HCT116 (cell line): ENCODE measurements around the gene PLEKHJ1. TPM values are rescaled to one million over a fixed set of nuclear protein-coding genes. Genes with fewer than 3 reads are reported as not detected.

ENCODE experiments used
- ATAC-seq: fragments of 200-7000 bp; cut with Tn5 transposase; 2 replicates; pipeline ENCODE4 v1.9.1; 2020; ENCODE audit warnings: mild to moderate bottlenecking, moderate library complexity
- BruUV-seq: library from RNA; stranded (reverse); fragments of 400-500 nt; replicated peaks from 2 replicates; lab custom pipeline; 2021; lab: Mats Ljungman, UMichigan
- CTCF ChIA-PET: fragments of 300-600 bp; sonication (Branson Sonifier 250); formaldehyde crosslinking; loops from one replicate; lab custom pipeline; 2021; ENCODE audit warnings: antibody characterized with exemption; lab: Charles Lee
- POLR2A ChIA-PET: fragments of 300-600, 350-600 bp; sonication (Branson Sonifier 250); formaldehyde crosslinking; loops from one replicate; lab custom pipeline; 2021; ENCODE audit warnings: antibody characterized with exemption; lab: Charles Lee
- RAD21 ChIA-PET, 2 experiments: fragments of 300-600 bp; sonication (Branson Sonifier 250); formaldehyde crosslinking; loops; one replicate each; lab custom pipeline; 2023; ENCODE audit warnings: low total read pairs in 2 of 2; ENCODE audit not compliant: uncharacterized antibody in 2 of 2, unreplicated experiment in 2 of 2, low non-redundant PET in 1 of 2; lab: Charles Lee
- DNase-seq: peaks from one replicate; pipeline ENCODE4 v3.0.0-alpha.2; 2010; ENCODE audit warnings: low read depth, low spot score
- H2AFZ ChIP-seq: fragments of 200-600 bp; shearing (Covaris generic), sonication (generic); 2 replicates; pipeline ENCODE4 v1.6.1; 2017; ENCODE audit warnings: low read depth, mixed run types, mixed read lengths, antibody characterized with exemption, low read length; ENCODE audit not compliant: poor library complexity, severe bottlenecking
- H3K27ac ChIP-seq: 2 replicates; pipeline ENCODE4 v1.5.1; 2012; ENCODE audit warnings: low read depth, low read length
- H3K27me3 ChIP-seq: fragments of 200-600 bp; sonication (generic); 2 replicates; pipeline ENCODE4 v1.6.1; 2016; ENCODE audit warnings: mixed run types, low read length, mixed read lengths; ENCODE audit not compliant: insufficient read depth
- H3K36me3 ChIP-seq, 2 experiments: fragments of 200-500 bp in 1 of 2; fragments of 200-600 bp in 1 of 2; sonication (Bioruptor generic) in 1 of 2; sonication (generic) in 1 of 2; 2 replicates each; pipeline versions ENCODE4 v1.5.1 to v1.6.1; 2014 to 2016; ENCODE audit warnings: low read length in 2 of 2, inconsistent platforms in 1 of 2, mixed read lengths in 1 of 2, mixed run types in 1 of 2; ENCODE audit not compliant: insufficient read depth in 2 of 2, control insufficient read depth in 1 of 2
- H3K4me1 ChIP-seq, 2 experiments: fragments of 200-600 bp in 1 of 2; sonication (generic) in 1 of 2; 2 replicates each; pipeline versions ENCODE4 v1.5.1 to v1.6.1; 2012 to 2017; ENCODE audit warnings: low read length in 2 of 2, inconsistent platforms in 1 of 2, mild to moderate bottlenecking in 1 of 2, mixed read lengths in 1 of 2, mixed run types in 1 of 2, moderate library complexity in 1 of 2; ENCODE audit not compliant: insufficient read depth in 2 of 2, control insufficient read depth in 1 of 2
- H3K4me2 ChIP-seq: fragments of 200-600 bp; sonication (generic); 2 replicates; pipeline ENCODE4 v1.6.1; 2017; ENCODE audit warnings: mixed run types, low read length, mixed read lengths
- H3K4me3 ChIP-seq, 2 experiments: fragments of 200-600 bp in 1 of 2; sonication (generic) in 1 of 2; replicated peaks in 1 of 2; 2 replicates each; pipeline ENCODE4 v1.5.1; 2011 to 2016; ENCODE audit warnings: low read length in 2 of 2, control low read depth in 1 of 2, low read depth in 1 of 2, mild to moderate bottlenecking in 1 of 2, mixed read lengths in 1 of 2, mixed run types in 1 of 2
- H3K79me2 ChIP-seq: fragments of 200-600 bp; sonication (generic); 2 replicates; pipeline ENCODE4 v1.6.1; 2017; ENCODE audit warnings: mild to moderate bottlenecking, mixed run types, low read length, moderate library complexity, mixed read lengths; ENCODE audit not compliant: insufficient read depth
- H3K9ac ChIP-seq: fragments of 200-600 bp; sonication (generic); 2 replicates; pipeline ENCODE4 v1.6.1; 2016; ENCODE audit warnings: low read length, mixed read lengths
- H3K9me2 ChIP-seq: fragments of 200-600 bp; sonication (generic), shearing (Covaris generic); 2 replicates; pipeline ENCODE4 v1.6.1; 2017; ENCODE audit warnings: mixed run types, mild to moderate bottlenecking, moderate library complexity; ENCODE audit not compliant: insufficient read depth
- H3K9me3 ChIP-seq, 2 experiments: fragments of 200-500 bp in 1 of 2; fragments of 200-600 bp in 1 of 2; sonication (Bioruptor generic) in 1 of 2; sonication (generic) in 1 of 2; 2 replicates each; pipeline ENCODE4 v1.6.1; 2014 to 2017; ENCODE audit warnings: low read length in 2 of 2, mixed read lengths in 2 of 2, inconsistent platforms in 1 of 2, low read depth in 1 of 2, mild to moderate bottlenecking in 1 of 2, mixed run types in 1 of 2, moderate library complexity in 1 of 2; ENCODE audit not compliant: control insufficient read depth in 1 of 2, insufficient read depth in 1 of 2
- H4K20me1 ChIP-seq: fragments of 200-600 bp; sonication (generic), shearing (Covaris generic); 2 replicates; pipeline ENCODE4 v1.6.1; 2017; ENCODE audit warnings: mixed run types, mild to moderate bottlenecking, moderate library complexity; ENCODE audit not compliant: insufficient read depth
- ELF1 ChIP-seq: IDR thresholded peaks from 2 replicates; pipeline ENCODE4 v1.6.1; 2012; ENCODE audit warnings: low read depth, borderline replicate concordance
- EZH2 ChIP-seq: fragments of 200-600 bp; sonication (generic); IDR thresholded peaks from 2 replicates; pipeline ENCODE4 v1.6.1; 2017; ENCODE audit warnings: antibody characterized with exemption, mixed run types
- EZH2phosphoT487 ChIP-seq: fragments of 200-600 bp; IDR thresholded peaks from 2 replicates; pipeline ENCODE4 v1.6.1; 2018; ENCODE audit warnings: antibody characterized with exemption, borderline replicate concordance
- FOSL1 ChIP-seq: IDR thresholded peaks from 2 replicates; pipeline ENCODE4 v1.6.1; 2012; ENCODE audit warnings: low read depth
- RAD21 ChIP-seq: IDR thresholded peaks from 2 replicates; pipeline ENCODE4 v1.6.1; 2012; ENCODE audit warnings: low read depth, mild to moderate bottlenecking
- REST ChIP-seq: IDR thresholded peaks from 2 replicates; pipeline ENCODE4 v1.6.1; 2012; ENCODE audit warnings: low read depth
- SIN3A ChIP-seq: IDR thresholded peaks from 2 replicates; pipeline ENCODE4 v1.6.1; 2012; ENCODE audit warnings: low read depth
- SRF ChIP-seq: IDR thresholded peaks from 2 replicates; pipeline ENCODE4 v1.6.1; 2012; ENCODE audit warnings: low read depth
- YY1 ChIP-seq: IDR thresholded peaks from 2 replicates; pipeline ENCODE4 v1.6.1; 2011; ENCODE audit warnings: low read length, low read depth, moderate library complexity, mild to moderate bottlenecking; ENCODE audit not compliant: insufficient replicate concordance; ENCODE audit errors: extremely low read depth
- ZNF274 ChIP-seq: fragments of 200-500 bp; sonication (Bioruptor generic); IDR thresholded peaks from 2 replicates; pipeline ENCODE4 v1.6.1; 2014; ENCODE audit warnings: mild to moderate bottlenecking, low read depth, low read length, inconsistent platforms
- intact Hi-C: fragments of 100-400 bp; cut with micrococcal nuclease; formaldehyde crosslinking; loops from 2 replicates; pipeline ENCODE4 v1.10.0; 2022
- total RNA-seq: library from RNA; stranded (reverse); gene quantifications from one replicate; pipeline ENCODE4 v1.2.1, GENCODE V29; 2021; ENCODE audit not compliant: unreplicated experiment
- TF ChIP-seq, protein P1 (sequence below): IDR thresholded peaks from 2 replicates; pipeline ENCODE4 v1.6.1; 2012
- TF ChIP-seq, protein P2 (sequence below): IDR thresholded peaks from 2 replicates; pipeline ENCODE4 v1.6.1; 2011; ENCODE audit warnings: mild to moderate bottlenecking, low read length, moderate library complexity; ENCODE audit not compliant: insufficient replicate concordance; ENCODE audit errors: extremely low read depth

Gene PLEKHJ1
- total RNA-seq, 1 experiment from 2014 or later, result 88.2 TPM

DNA sequence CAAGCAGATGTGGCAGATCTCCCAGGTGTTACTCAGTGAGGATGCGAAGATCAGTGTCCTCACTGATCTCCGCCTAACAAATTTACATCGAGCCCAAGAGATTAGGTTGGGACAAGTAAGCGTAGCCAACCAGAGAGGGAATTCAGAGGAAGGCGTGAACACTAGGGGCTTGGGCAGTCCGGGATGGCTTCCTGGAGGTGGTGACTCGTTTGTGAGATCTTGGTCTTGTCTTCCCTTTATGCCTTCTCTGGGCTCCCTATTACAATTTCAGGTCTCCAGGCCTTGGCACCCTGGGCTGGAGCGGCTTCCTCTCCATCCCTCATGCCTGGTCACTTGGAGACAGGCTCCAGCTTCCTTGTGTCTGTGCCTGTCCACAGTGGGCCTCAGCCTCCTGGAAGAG is 6.7 kb upstream of the PLEKHJ1 start:
- Histone ChIP-seq H3K27me3 (no peaks in the 10 kb centered on the region), H3K9me3 (no peaks in the 10 kb centered on the region), H4K20me1 (peaks cover 39% of the 10 kb centered on the region; the same call in 1 of the 2 replicates), H3K9ac (no peak overlapping the region), H3K27ac (no peak overlapping the region; the same call in 1 of the 2 replicates), H2AFZ (no peak overlapping the region), H3K36me3 (peaks cover 46 to 94% of the 10 kb centered on the region in 2 experiments), H3K9me2 (no peaks in the 10 kb centered on the region), H3K4me1 (peaks cover 12 to 33% of the 10 kb centered on the region in 2 experiments; a peak in 3 of 4 replicates), H3K79me2 (peaks cover 85% of the 10 kb centered on the region), H3K4me3 (no peak overlapping the region), H3K4me2 (no peak overlapping the region)
- ChIA-PET RAD21 (no interaction called here), CTCF (no interaction called here), POLR2A (no interaction called here)
- BruUV-seq, result no TSS peak
- intact Hi-C loops, result no loop called here
- DNase-seq (no peak), ATAC-seq (no peak)
- TF ChIP-seq ZNF274 (no peak), SIN3A (no peak), SRF (no peak), YY1 (no peak), RAD21 (no peak)

- Histone ChIP-seq H3K79me2 (peaks cover 92% of the 10 kb centered on the region), H3K4me3 (no peak overlapping the region), H3K9me3 (no peaks in the 10 kb centered on the region), H3K4me2 (no peak overlapping the region), H2AFZ (no peak overlapping the region), H3K9me2 (no peaks in the 10 kb centered on the region), H3K27me3 (no peaks in the 10 kb centered on the region), H3K27ac (no peak overlapping the region), H3K4me1 (peaks cover 15 to 35% of the 10 kb centered on the region in 2 experiments; a peak in 3 of 4 replicates), H3K9ac (no peak overlapping the region), H4K20me1 (peaks cover 39% of the 10 kb centered on the region; the same call in 1 of the 2 replicates), H3K36me3 (peaks cover 39 to 88% of the 10 kb centered on the region in 2 experiments)
- intact Hi-C loops, result no loop called here
- no peak for ATAC-seq
- ChIA-PET POLR2A (no interaction called here), CTCF (no interaction called here), RAD21 (no interaction called here)
- no TSS peak for BruUV-seq
- no peak for DNase-seq
- TF ChIP-seq, protein P1, sequence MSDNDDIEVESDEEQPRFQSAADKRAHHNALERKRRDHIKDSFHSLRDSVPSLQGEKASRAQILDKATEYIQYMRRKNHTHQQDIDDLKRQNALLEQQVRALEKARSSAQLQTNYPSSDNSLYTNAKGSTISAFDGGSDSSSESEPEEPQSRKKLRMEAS, result no peak
- TF ChIP-seq EZH2phosphoT487, result no peak
- no peak for TF ChIP-seq FOSL1
- TF ChIP-seq REST, result no peak
- TF ChIP-seq, protein P2, sequence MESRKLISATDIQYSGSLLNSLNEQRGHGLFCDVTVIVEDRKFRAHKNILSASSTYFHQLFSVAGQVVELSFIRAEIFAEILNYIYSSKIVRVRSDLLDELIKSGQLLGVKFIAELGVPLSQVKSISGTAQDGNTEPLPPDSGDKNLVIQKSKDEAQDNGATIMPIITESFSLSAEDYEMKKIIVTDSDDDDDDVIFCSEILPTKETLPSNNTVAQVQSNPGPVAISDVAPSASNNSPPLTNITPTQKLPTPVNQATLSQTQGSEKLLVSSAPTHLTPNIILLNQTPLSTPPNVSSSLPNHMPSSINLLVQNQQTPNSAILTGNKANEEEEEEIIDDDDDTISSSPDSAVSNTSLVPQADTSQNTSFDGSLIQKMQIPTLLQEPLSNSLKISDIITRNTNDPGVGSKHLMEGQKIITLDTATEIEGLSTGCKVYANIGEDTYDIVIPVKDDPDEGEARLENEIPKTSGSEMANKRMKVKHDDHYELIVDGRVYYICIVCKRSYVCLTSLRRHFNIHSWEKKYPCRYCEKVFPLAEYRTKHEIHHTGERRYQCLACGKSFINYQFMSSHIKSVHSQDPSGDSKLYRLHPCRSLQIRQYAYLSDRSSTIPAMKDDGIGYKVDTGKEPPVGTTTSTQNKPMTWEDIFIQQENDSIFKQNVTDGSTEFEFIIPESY, result no peak
- TF ChIP-seq ELF1, result no peak
- TF ChIP-seq EZH2, result no peak
These were observed 6.0 kb upstream of the PLEKHJ1 start for GRCh38 chr19:2242092-2242537.
